Kidney (tissue), 14 donors: ENCODE measurements around the gene REV1. TPM values are rescaled to one million over a fixed set of nuclear protein-coding genes. Genes with fewer than 3 reads are reported as not detected.
A peak's percentile ranks its signal among the peaks of the same experiment; 100 is the strongest.

Source experiments
- DNase-seq, 5 donors: peaks; one replicate each; pipeline ENCODE4 v3.0.0-alpha.2; 2013 to 2020
- FAIRE-seq: peaks from 2 replicates; lab custom pipeline; 2012; peaks lifted over from hg19 to GRCh38; lab: Jason Lieb, UNC
- H3K27ac ChIP-seq, 2 donors: one replicate each; pipeline ENCODE4 v1.7.0; 2013; ENCODE audit warnings: low read depth in 2 of 2, low read length in 2 of 2, inconsistent platforms in 1 of 2
- H3K27me3 ChIP-seq: one replicate; pipeline ENCODE4 v1.7.1; 2013; ENCODE audit warnings: low read length, inconsistent platforms; ENCODE audit not compliant: control insufficient read depth, insufficient read depth
- H3K36me3 ChIP-seq, 3 donors: one replicate each; pipeline versions ENCODE4 v1.7.0 to v1.7.1; 2013; ENCODE audit warnings: low read length in 3 of 3, control low read depth in 1 of 3, inconsistent platforms in 1 of 3; ENCODE audit not compliant: insufficient read depth in 3 of 3, control insufficient read depth in 2 of 3
- H3K4me1 ChIP-seq, 3 donors: one replicate each; pipeline versions ENCODE4 v1.7.0 to v1.7.1; 2013; ENCODE audit warnings: low read length in 3 of 3, inconsistent platforms in 1 of 3, low read depth in 1 of 3; ENCODE audit not compliant: control insufficient read depth in 2 of 3, insufficient read depth in 2 of 3
- H3K4me3 ChIP-seq, 3 donors: one replicate each; pipeline versions ENCODE4 v1.7.0 to v1.8.1; 2013; ENCODE audit warnings: low read length in 3 of 3, control low read depth in 1 of 3, inconsistent platforms in 1 of 3
- H3K9ac ChIP-seq, 3 donors: one replicate each; pipeline versions ENCODE4 v1.7.0 to v1.7.1; 2013; ENCODE audit warnings: low read length in 3 of 3, control low read depth in 1 of 3, inconsistent platforms in 1 of 3
- H3K9me3 ChIP-seq, 3 donors: one replicate each; pipeline versions ENCODE4 v1.7.0 to v1.7.1; 2013; ENCODE audit warnings: low read length in 3 of 3, control low read depth in 1 of 3, inconsistent platforms in 1 of 3; ENCODE audit not compliant: control insufficient read depth in 2 of 3, insufficient read depth in 1 of 3
- intact Hi-C: fragments of 100-400 bp; cut with DNase I; formaldehyde crosslinking; loops from one replicate; pipeline ENCODE4 v1.11.1; 2022
- polyA plus RNA-seq: library from polyadenylated mRNA; stranded (reverse); fragments of 350-450 nt; fragmentation: Illumina TruSeq; extraction: RNeasy Lipid Tissue Mini Kit (QIAGEN cat#74804); gene quantifications from one replicate; pipeline ENCODE4 v1.2.3, GENCODE V29; 2014; ENCODE audit warnings: low read depth, low replicate concordance; ENCODE audit not compliant: insufficient read depth
- total RNA-seq: library from RNA; stranded (reverse); fragmentation: NEBNext Ultra II Directional; extraction: Animal tissue kit (Norgen Biotek cat#: 25700); gene quantifications from one replicate; pipeline ENCODE4 v1.2.1, GENCODE V29; 2021
- TF ChIP-seq, protein P1 (sequence below): IDR thresholded peaks from 3 replicates; pipeline ENCODE4 v1.5.1; 2012; ENCODE audit warnings: mild to moderate bottlenecking, moderate library complexity, borderline replicate concordance; ENCODE audit not compliant: insufficient read depth; ENCODE audit errors: extremely low read depth
- donor health status: control.
- donor health status: control.
- donor health status: control.
- donor health status: control.
- donor health status: control.
- donor health status: DM: yes; HTN: yes; CAD: no.
- donor health status: Normal renal cell carcinoma (clear cell type).

The REV1 gene
- total and polyA plus RNA-seq, 2 donors from 2014 or later, result 16.9 to 41.3 TPM

DNA sequence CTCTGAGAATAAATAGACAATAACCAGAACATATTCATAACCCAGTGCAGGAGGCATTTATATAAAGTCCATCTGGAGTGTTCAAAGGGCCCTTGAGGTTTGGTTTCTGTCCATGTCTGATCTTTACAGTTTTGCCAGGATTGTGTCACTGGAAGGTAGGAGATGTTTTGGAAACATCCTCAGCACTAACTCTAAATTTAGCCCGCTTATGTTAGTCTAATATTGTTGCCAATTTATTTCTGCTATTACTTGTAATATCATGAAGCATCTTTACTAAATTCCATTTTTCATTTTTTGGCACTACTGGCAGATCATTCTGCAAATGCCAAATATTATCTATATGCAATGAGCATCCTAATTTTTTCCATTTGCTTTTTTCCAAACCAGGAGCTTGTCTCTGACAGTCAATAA is 22.4 kb upstream of the REV1 start:
- DNase-seq (no peak), FAIRE-seq (no peak)
- TF ChIP-seq, protein P1, sequence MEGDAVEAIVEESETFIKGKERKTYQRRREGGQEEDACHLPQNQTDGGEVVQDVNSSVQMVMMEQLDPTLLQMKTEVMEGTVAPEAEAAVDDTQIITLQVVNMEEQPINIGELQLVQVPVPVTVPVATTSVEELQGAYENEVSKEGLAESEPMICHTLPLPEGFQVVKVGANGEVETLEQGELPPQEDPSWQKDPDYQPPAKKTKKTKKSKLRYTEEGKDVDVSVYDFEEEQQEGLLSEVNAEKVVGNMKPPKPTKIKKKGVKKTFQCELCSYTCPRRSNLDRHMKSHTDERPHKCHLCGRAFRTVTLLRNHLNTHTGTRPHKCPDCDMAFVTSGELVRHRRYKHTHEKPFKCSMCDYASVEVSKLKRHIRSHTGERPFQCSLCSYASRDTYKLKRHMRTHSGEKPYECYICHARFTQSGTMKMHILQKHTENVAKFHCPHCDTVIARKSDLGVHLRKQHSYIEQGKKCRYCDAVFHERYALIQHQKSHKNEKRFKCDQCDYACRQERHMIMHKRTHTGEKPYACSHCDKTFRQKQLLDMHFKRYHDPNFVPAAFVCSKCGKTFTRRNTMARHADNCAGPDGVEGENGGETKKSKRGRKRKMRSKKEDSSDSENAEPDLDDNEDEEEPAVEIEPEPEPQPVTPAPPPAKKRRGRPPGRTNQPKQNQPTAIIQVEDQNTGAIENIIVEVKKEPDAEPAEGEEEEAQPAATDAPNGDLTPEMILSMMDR, result no peak
- Histone ChIP-seq H3K27ac (no peak overlapping the region), H3K9ac (no peak overlapping the region), H3K36me3 (no peaks in the 10 kb centered on the region), H3K4me3 (no peak overlapping the region), H3K27me3 (no peaks in the 10 kb centered on the region), H3K4me1 (no peaks in the 10 kb centered on the region), H3K9me3 (no peaks in the 10 kb centered on the region)
- intact Hi-C loops, result no loop called here

- Histone ChIP-seq H3K27ac (no peak overlapping the region), H3K4me1 (no peaks in the 10 kb centered on the region), H3K9ac (no peak overlapping the region), H3K36me3 (no peaks in the 10 kb centered on the region), H3K27me3 (no peaks in the 10 kb centered on the region), H3K9me3 (no peaks in the 10 kb centered on the region), H3K4me3 (no peak overlapping the region)
- TF ChIP-seq, protein P1, result no peak
- intact Hi-C loops, result no loop called here
- FAIRE-seq (no peak), DNase-seq (peak in 1 of 5 donors; percentile 49)
These were observed 19.6 kb upstream of the REV1 start for GRCh38 chr2:99509387-99509786.

GRCh38 chr2:99507937-99508818 is 18.4 kb upstream of the REV1 start:
- TF ChIP-seq, protein P1, result no peak
- FAIRE-seq (no peak), DNase-seq (no peak)
- intact Hi-C loops, result no loop called here
- H3K27ac ChIP-seq, result no peak overlapping the region
- no peak overlapping the region for H3K4me3 ChIP-seq
- H3K9ac ChIP-seq, result no peak overlapping the region
- H3K4me1 ChIP-seq, result no peaks in the 10 kb centered on the region
- H3K27me3 ChIP-seq, result no peaks in the 10 kb centered on the region
- H3K36me3 ChIP-seq, result no peaks in the 10 kb centered on the region
- H3K9me3 ChIP-seq, result no peaks in the 10 kb centered on the region
